T-helper 2 cell (primary cell): Measurements from ENCODE around the gene SLC4A1.
"Not testable (repeated sequence)": the region's sequence is repeated elsewhere in the genome, so short reads cannot be mapped to it uniquely, and the experiment has no call there.

Experiments
- DNase-seq, 5 experiments: peaks; one replicate each; pipeline versions ENCODE4 v3.0.0 to v3.0.0-alpha.2; 2012 to 2022

Gene SLC4A1

GRCh38 chr17:44255915-44256314 lies 12.0 kb downstream of the SLC4A1 start:
- DNase-seq, result no peak

DNA sequence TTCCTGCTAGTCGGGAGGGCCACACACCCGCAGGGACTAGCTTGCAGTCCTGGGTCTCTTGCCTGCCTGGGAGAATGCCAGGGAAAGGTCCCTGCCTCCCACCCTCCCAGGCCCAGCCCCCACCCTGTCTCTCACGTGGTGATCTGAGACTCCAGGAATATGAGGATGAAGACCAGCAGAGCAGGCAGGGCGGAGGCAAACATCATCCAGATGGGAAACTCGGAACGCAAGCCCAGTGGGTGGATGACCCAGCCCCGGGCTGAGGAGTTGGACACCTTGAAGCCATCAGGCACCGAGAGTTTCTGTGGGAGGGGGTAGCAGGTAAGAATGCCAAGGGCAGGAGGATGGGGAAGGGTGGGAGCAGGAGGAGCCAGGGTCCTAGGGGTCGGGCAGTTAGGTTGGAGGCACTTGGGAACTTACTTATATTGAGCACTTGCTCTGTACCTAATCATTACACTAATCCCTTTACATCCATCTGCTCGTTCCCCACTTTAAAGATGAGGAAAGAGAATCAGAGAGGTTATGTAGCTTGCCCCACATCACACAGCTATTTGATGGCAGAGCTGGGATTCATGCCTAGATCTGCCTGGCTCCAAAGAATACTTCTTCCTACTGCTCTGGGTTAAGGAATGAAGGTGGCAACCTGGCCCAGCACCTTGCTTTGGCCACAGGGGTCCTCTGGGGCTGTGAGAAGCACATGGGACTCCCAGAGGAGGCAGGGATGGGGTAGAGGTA lies 13.4 kb downstream of the SLC4A1 start:
- no peak for DNase-seq

- DNase-seq, result no peak
Measured at GRCh38 chr17:44253006-44253405, 14.9 kb downstream of the SLC4A1 start.

DNA sequence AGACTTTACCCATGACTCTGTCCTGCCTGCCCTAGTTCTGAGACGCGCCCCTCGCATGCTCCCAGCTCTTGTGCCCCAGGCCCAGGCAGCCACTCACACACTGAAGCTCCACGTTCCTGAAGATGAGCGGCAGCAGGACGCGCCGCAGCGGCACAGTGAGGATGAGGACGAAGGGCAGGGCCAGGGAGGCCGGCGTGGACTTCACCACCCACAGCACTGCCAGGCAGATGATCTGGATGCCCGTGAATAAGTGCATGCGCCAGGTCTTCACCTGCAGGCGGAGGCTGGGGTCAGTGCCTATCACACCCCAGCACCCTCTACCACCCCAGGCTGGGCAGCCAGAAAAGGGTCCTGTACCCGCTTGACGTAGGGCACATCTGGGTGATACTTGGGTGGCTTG lies 16.9 kb downstream of the SLC4A1 start:
- DNase-seq, result no peak

DNA sequence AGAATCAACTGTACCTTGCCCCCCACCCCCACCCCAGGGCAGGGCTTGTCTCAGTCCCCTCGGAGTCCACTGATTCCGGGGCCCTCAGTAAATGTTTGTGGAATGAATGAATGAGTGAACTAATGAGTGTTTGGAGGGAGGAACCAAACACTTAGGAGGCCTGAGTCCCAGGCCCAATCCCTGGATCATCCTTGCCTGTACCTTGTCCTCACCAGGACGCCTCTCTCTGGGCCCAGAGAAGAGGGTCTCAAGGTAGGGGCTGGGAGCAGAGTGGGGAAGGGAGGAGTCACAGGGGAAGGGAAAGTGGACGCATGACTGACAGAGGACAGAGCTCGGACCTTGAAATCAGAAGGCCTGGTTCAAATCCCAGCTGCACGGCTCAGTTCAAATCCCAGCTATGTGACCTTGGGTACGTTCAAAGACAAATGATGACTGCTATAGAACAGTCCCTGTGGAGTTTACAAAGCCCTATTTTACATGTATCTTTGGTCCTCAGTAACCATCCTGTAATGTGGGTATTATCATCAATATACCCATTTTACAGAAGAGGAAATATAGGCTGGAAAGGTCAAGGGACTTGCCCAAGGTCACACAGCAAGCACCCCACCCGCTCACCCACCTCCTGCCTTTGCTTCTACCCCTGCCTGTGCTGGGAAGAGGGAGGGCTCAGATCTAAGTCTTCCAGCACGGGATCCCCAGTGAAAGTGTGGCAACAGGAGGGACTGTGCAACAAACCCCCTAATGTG lies 18.3 kb downstream of the SLC4A1 start:
- no peak for DNase-seq

DNA sequence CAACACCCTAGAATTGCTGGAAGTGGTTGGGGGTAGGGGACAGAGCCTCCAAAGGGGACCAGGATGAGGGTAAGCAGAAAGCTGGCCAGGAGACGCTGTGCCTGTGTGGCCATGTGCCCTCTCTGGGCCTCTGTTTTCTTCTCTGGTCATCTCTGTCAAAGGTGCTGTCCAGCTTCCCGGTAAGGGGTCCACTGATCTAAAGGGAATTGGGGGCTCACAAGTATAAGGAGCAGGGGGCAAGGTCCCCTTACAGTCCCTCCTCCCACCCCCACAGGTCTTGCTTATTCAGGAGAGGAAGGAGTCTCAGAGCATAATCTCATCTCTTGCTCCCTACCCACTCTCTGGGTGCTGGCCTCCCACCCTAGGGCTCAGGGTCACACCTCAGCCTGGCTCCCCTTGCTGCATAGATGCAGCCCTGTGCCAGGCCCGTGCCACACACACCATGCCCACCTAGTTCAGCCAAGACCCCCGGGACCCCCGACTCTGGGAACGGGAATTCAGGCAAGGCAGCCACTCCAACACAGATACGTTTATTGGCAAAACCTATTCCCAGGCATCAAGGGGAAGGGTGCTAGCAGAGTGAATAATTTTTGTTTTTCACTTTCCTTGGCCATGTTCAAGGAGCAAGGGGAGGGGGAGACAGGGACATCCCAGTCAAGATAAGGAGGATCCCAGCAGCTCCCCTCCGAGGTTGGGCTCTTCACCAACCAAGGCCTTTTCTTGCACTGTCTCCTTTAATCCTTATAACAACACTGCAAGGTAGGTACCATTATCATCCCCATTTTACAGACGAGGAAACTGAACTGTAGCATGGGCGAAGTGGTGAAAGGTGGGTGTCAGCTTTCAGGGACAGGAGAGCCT lies 19.8 kb downstream of the SLC4A1 start:
- no peak for DNase-seq

DNA sequence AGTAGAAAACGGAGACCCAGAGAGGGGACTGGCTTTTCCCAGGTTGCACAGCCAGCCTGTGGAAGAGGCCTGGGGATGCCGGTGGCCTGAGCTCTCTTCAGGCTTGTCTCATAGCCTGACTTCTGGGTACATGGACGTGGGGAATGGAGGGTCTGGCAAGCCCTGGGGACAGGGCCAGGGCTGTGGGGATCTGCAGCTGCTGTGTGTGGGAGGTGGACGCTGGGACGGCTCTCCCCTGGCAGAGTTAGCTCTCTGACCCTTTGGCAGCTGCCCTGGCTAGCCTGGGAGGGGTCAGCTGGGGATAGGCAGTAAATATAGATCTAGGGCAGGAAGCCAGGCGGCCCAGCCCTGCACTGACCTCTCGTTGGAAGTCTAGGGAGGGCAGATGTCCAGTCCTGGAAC lies 20.5 kb downstream of the SLC4A1 start:
- no peak for DNase-seq

DNA sequence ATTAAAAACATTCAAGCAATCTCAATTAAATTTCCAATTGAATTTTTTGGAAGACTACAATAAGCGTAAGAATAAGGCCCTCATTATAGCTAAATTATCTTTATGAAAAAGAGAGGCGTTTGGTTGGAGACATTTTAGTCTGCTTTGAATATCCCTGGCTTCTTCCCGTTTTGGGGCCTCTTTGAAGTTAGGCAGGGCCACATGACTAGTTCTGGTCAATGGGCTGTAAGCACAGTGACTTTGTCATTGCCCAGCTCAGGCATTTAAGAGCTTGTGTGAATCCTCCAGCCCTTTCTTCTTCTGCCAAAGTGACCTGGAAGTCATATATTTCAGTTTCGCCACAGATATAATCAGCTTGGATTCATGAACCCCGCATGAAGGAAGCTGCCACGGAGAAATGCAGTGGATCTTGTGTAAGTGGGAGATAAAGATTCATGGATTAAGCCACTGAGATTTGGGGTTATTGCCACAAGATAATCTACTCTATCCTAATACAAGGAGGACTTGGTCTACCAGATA lies 26.8 kb downstream of the SLC4A1 start:
- DNase-seq, result no peak

GRCh38 chr17:44237886-44238285 lies 30.0 kb downstream of the SLC4A1 start:
- DNase-seq, result not testable (repeated sequence)

- no peak for DNase-seq
Measured at GRCh38 chr17:44236444-44236991, 31.4 kb downstream of the SLC4A1 start.

DNA sequence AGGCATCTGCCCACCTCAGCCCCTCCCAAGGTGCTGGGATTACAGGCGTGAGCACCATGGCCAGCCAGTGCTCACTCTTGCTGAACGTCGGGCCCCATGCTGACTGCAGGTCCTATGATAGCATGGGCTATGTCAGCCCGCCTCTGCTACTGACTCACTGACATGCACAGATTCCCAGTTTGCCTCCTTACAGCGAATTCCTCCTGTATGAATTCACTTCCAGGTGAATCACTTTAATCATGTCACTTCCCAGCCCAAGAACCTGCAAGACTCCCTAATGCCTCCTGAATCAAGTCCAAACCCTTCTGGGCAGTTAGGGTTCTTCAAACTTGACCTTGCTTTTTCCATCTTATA lies 32.4 kb downstream of the SLC4A1 start:
- DNase-seq, result no peak

DNA sequence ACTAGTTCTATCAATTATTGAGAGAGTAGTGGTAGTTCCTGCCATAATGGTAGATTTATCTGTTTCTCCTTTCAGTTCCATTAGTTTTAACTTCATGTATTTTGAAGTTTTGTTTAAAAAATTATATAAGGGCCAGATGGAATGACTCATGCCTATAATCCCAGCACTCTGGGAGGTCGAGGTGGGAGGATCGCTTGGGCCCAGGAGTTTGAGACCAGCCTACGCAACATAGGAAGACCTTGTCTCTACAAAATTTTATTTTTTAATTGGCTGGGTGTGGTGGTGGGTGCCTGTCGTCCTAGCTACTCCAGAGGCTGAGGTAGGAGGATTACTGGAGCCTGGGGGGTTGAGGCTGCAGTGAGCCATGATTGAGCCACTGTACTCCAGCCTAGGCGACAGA lies 34.4 kb downstream of the SLC4A1 start:
- no peak for DNase-seq

GRCh38 chr17:44232061-44232460 lies 35.9 kb downstream of the SLC4A1 start:
- DNase-seq, result no peak

- no peak for DNase-seq
Measured at GRCh38 chr17:44230140-44230539, 37.8 kb downstream of the SLC4A1 start.

GRCh38 chr17:44229090-44229489 lies 38.8 kb downstream of the SLC4A1 start:
- DNase-seq, result no peak

GRCh38 chr17:44223541-44224071 lies 44.3 kb downstream of the SLC4A1 start:
- no peak for DNase-seq

DNA sequence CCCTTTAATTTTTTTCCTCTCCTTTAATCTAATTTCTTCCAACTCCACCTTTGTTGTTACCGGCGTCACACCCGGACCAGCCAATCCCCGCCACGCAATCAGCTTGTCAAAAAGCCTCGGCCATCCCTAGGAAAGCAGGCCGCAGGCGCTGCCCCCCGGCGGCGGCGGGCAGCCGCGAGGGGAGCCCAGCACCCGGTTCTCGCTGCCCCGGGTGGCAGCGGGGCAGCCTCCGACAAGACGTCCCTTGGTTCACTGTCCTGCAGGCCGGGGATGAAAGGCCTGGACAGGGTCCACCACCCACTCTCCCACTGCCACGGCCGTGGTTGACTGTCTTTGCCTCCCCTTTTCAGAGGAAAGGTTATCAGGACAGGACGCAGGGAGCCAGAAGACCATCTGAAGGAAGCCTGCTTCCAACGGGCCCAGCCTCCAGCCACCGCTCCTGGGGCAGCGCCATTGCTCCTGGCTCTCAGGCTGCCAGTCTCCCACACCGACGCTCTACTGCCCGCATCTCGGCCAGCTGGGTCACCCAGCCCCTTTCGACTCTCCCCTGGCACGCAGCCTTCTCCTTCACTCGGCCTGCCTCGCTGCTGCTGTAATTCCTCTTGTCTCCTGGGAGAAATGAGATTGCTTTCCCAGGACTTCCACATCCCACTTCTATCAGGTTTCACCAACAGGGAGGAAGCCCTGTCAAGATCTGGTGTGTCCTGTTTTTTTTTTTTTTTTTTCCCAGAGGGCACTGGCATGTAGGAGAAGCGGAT lies 45.6 kb downstream of the SLC4A1 start:
- peak in 3 of 5 experiments; percentile 34 to 61 (median 39) for DNase-seq

GRCh38 chr17:44221862-44222111 lies 46.1 kb downstream of the SLC4A1 start:
- DNase-seq, result no peak

DNA sequence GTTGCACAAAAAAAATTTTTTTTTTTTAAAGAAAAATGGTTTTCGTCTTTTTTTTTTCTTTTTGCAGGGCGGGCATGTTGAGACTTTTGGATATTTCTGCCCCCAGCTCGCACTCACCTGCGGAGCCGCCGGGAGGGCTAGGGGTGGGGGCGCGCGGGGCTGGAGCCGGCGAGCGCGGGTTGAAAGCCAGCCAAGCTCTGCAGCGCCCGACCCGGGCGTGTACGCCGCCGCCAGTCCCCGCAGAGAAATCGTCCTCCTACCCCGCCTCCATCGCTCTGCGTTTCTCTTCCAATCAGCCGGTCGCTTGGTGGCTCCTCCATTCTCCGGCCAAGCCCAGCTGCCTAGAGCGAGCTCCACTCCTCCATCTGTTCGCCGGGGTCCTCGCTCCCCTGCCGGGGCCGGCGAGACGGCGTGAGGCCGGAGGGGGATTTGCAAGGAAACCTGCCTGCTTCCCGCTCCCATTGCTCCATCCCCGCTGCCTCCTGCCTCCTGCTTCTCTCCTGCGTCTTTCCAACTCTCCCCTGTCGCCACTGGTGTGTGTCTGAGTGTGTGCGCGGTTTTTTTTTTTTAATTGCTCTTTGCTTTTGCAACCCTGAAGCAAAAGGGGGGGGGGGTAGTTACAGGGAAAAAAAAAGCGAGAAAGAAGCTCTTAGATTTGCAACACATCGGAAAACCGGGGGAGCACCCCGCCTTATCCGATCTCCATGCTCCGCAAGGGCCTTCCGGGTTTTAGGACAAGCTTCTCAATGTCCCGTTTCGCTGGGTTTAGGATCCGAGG lies 46.7 kb downstream of the SLC4A1 start:
- peak in 4 of 5 experiments; percentile 39 to 78 (median 61) for DNase-seq

DNA sequence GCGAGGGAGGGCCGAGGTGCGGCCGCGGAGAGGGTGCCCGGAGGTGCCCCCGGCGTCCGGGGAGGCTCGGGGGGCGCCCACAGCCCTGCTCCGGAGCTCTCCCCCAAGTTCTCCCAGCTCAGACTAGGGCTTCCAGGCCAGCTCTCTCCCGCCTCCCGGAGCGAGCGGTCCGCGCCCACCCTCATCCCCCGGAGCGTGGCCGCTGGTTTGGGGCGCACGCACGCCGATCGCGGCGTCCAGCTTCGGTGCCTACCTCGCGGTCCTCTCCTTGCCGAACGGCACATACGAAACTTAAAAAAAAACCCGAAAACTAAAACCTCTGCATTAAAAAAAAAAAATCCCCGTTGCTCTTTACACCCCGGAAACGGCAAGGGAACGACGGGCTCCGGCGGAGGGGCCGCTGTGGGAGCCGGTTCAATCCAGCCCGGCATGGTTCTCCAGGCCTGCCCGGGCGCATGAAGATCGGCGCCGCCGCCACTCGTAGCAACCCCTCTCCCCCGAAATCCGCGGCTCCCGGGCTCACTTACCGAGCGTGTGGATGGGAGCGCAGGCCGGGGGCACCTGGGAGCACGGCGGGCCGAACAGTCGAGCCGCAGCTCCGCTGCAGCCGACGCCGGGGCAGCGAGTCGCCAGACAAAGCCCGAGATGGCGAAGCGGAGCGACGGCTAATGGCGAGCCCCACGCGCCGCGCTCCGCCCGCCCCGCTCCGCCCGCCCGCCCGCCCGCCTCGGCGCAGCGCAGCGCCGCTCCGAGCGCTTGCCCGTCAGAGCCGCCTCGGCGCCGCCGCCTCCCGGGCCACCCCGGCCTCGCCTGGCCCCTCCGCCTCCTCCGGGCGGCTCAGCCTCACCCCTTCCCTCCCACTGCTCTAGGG lies 47.5 kb downstream of the SLC4A1 start:
- DNase-seq, result peak in 3 of 5 experiments; percentile 51 to 73 (median 58)
